GM12874 (cell line): Measurements from ENCODE around the gene MYO15A.

Experiments used
- CTCF ChIP-seq: IDR thresholded peaks from 2 replicates; pipeline ENCODE4 v1.5.1; 2011; ENCODE audit warnings: low read depth, mild to moderate bottlenecking, control low read depth, low read length, moderate library complexity; ENCODE audit not compliant: insufficient read depth

Gene MYO15A

GRCh38 chr17:18143044-18143936 lies 34.7 kb downstream of the MYO15A start:
- TF ChIP-seq CTCF = peak; percentile 48; the same call in 1 of the 2 replicates

GRCh38 chr17:18144261-18144660 lies 35.7 kb downstream of the MYO15A start:
- no peak for TF ChIP-seq CTCF

DNA sequence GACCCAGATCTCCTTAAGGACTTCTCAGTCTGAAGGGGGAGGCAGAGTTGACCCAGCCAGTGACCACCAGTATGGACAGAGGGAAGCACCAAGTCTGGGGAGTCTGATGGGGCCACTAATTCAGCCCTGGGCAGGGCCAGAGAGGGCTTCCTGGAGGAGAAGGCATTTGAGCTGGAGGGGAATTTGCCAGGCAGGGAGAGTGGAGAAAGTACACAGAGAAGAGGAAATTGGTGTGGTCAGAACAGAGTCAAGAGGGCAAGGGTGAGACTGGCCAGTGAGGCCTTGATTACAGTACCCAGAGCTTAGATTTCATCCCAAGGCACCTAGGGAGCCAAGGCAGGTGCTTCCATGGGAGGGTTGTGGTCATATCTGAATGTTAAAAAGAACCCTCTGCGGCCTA lies 36.3 kb downstream of the MYO15A start:
- no peak for TF ChIP-seq CTCF

- TF ChIP-seq CTCF = no peak
Observed at GRCh38 chr17:18145811-18146210, 37.3 kb downstream of the MYO15A start.

- TF ChIP-seq CTCF = no peak
Observed at GRCh38 chr17:18146259-18146658, 37.7 kb downstream of the MYO15A start.

- no peak for TF ChIP-seq CTCF
Observed at GRCh38 chr17:18146980-18147379, 38.4 kb downstream of the MYO15A start.

DNA sequence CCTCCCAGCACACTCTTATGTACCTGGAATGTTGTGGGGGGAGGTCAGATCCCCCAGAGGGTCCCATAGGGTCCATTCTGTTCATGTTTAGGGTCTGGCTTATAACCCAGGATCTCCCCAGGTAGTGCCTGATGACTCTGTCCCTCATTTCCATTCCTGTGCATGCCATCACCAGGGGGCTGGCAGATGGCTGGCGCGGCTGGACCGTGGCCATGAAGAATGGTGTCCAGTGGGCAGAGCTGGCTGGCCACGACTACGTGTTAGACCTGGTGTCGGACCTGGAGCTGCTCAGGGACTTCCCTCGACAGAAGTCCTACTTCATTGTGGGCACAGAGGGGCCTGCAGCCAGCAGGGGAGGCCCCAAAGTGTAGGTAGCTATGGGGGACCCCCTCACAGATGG lies 40.0 kb downstream of the MYO15A start:
- TF ChIP-seq CTCF = no peak
